NCI-H82 (cell line): ENCODE measurements around the gene ATRNL1.

Source experiments
- DNase-seq: peaks from one replicate; lab custom pipeline; 2025; lab: John Stamatoyannopoulos, UW

The ATRNL1 gene

GRCh38 chr10:115604627-115605026 is 511.5 kb downstream of the ATRNL1 start:
- no peak for DNase-seq

GRCh38 chr10:115606086-115606485 is 512.9 kb downstream of the ATRNL1 start:
- no peak for DNase-seq

GRCh38 chr10:115606741-115607140 is 513.6 kb downstream of the ATRNL1 start:
- DNase-seq: no peak

- no peak for DNase-seq
Measured at GRCh38 chr10:115624448-115624847, 531.3 kb downstream of the ATRNL1 start.

- no peak for DNase-seq
Measured at GRCh38 chr10:115628616-115629015, 535.5 kb downstream of the ATRNL1 start.

- DNase-seq: no peak
Measured at GRCh38 chr10:115638246-115638645, 545.1 kb downstream of the ATRNL1 start.

GRCh38 chr10:115649217-115649616 is 556.1 kb downstream of the ATRNL1 start:
- DNase-seq: no peak

GRCh38 chr10:115653473-115653872 is 560.3 kb downstream of the ATRNL1 start:
- no peak for DNase-seq

- DNase-seq: no peak
Measured at GRCh38 chr10:115654961-115655360, 561.8 kb downstream of the ATRNL1 start.

GRCh38 chr10:115657161-115657860 is 564.1 kb downstream of the ATRNL1 start:
- no peak for DNase-seq

- no peak for DNase-seq
Measured at GRCh38 chr10:115659616-115660015, 566.5 kb downstream of the ATRNL1 start.

- no peak for DNase-seq
Measured at GRCh38 chr10:115660391-115660790, 567.2 kb downstream of the ATRNL1 start.

GRCh38 chr10:115662422-115662821 is 569.3 kb downstream of the ATRNL1 start:
- no peak for DNase-seq

GRCh38 chr10:115665549-115665948 is 572.4 kb downstream of the ATRNL1 start:
- DNase-seq: no peak

GRCh38 chr10:115674496-115674895 is 581.3 kb downstream of the ATRNL1 start:
- no peak for DNase-seq

GRCh38 chr10:115696747-115697146 is 603.6 kb downstream of the ATRNL1 start:
- peak; percentile 43 for DNase-seq

GRCh38 chr10:115706026-115706425 is 612.9 kb downstream of the ATRNL1 start:
- DNase-seq: peak; percentile 32

- peak; percentile 49 for DNase-seq
Measured at GRCh38 chr10:115706488-115707076, 613.4 kb downstream of the ATRNL1 start.

GRCh38 chr10:115710136-115710535 is 617.0 kb downstream of the ATRNL1 start:
- DNase-seq: no peak

GRCh38 chr10:115711306-115711705 is 618.1 kb downstream of the ATRNL1 start:
- no peak for DNase-seq

- no peak for DNase-seq
Measured at GRCh38 chr10:115720121-115720520, 627.0 kb downstream of the ATRNL1 start.

- DNase-seq: peak; percentile 27
Measured at GRCh38 chr10:115727129-115727528, 634.0 kb downstream of the ATRNL1 start.

GRCh38 chr10:115744089-115744488 is 650.9 kb downstream of the ATRNL1 start:
- no peak for DNase-seq

GRCh38 chr10:115745943-115746342 is 652.8 kb downstream of the ATRNL1 start:
- DNase-seq: no peak
